ENCODE data around the gene IGSF9.
"Not testable (repeated sequence)": the region's sequence is repeated elsewhere in the genome, so short reads cannot be mapped to it uniquely, and the experiment has no call there.

The IGSF9 gene

GRCh38 chr1:159920651-159921050 is 24.8 kb downstream of the IGSF9 start:
- DNase-seq (ENCODE audit: low read depth in 2 of 2), result no peak

GRCh38 chr1:159920202-159920601 is 25.2 kb downstream of the IGSF9 start:
- no peak for DNase-seq (ENCODE audit: low read depth in 2 of 2)

DNA sequence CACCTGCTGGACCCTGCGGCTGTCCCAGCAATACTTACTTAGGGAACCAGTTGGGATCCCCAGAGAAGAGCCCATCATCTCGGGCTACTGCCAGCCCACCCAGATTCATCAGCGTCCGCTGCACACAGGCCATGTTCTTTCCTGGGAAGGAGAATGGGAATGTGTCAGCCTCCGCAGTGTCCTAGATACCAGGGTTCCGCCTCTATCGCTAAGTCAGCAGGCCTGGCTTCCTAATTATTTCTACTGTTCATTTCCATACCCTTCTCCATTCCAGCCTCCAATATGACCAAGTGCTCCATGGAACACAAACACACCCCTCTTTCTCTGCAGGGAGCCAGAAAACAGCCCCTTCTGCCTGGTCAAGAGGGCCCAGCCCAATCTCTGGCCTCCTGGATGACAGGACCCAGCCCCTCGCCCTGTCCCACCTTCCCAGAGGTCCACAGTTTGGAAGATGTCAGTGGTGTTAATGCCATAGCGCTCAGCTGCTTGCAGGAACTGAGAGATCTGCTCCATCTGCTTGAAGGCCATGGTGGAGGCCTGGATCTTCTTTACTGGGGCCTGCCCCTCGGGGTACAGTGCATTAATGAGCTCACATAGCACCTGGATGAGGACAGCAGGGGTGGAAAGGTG is 26.1 kb downstream of the IGSF9 start:
- DNase-seq (ENCODE audit: low read depth in 2 of 2), result no peak

GRCh38 chr1:159918352-159919200 is 26.8 kb downstream of the IGSF9 start:
- no peak for DNase-seq (ENCODE audit: low read depth in 2 of 2)

DNA sequence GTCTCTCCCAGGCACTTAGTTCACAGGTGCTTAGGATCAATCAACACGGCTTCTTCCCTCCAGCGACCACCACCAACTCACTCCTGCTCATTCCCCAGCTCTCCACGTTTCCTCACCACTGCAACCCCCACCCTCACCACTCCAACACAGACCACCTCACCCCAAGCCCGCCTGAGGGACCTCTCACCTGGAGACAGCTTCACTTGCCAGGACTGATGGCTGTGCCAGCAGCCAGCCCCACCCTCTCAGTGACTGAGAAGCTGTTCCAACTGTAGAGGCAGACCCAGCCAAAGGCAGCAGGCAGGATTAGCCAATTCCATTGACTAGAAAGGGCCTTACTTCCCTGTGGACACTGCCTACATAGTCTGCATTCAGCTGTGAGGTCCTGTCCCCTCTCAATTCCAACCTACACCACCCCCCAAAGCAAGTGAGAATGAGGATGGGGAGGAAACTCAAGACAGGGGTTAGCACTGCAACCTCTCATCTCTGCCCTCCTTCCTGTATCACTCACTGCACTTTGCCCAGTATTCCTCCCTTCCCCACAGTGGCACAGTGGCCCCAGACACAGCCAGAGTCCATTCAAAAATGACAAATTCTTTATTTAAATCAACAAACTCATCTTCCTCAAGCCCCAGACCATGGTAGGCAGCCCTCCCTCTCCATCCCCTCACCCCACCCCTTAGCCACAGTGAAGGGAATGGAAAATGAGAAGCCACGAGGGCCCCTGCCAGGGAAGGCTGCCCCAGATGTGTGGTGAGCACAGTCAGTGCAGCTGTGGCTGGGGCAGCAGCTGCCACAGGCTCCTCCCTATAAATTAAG is 27.7 kb downstream of the IGSF9 start:
- DNase-seq (ENCODE audit: low read depth in 2 of 2), result no peak

DNA sequence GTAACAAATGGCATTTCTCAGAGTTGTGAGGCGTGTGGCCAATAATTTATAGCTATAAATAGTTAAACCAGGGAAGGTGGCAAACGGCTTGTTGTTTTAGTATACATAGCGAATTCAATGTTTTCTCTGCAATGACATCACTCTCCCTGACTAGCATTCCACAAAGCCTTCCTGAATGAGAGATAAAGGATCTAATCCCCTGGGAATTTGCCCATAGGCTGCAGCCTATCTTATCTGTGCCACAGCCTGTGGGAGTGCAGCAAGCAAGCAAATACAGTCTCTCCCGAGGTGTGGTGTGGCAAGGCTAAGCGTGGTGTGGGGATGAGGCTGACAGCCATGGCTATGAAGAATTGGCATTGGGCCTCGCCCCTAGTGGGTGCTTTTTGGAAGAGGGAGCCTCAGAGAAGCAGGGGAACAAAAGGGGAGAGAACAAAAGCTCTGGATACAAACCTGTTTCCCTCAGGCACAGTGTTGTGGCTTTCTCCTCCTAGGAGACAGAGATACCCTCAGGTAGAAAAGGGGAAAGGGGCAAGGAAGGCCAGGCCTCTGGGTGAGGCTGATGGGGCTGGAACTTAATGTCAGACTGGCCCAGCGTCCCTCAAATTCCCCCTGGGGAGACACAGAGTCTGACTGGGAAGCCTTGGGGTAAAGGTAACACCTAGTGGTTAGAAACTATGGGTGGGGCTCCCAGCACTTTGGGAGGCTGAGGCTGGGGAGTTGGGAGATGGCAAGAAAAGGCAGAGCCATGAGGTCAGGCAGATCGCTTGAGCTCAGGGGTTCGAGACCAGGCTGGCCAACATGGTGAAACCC is 29.0 kb downstream of the IGSF9 start:
- DNase-seq (ENCODE audit: low read depth in 2 of 2), result no peak

DNA sequence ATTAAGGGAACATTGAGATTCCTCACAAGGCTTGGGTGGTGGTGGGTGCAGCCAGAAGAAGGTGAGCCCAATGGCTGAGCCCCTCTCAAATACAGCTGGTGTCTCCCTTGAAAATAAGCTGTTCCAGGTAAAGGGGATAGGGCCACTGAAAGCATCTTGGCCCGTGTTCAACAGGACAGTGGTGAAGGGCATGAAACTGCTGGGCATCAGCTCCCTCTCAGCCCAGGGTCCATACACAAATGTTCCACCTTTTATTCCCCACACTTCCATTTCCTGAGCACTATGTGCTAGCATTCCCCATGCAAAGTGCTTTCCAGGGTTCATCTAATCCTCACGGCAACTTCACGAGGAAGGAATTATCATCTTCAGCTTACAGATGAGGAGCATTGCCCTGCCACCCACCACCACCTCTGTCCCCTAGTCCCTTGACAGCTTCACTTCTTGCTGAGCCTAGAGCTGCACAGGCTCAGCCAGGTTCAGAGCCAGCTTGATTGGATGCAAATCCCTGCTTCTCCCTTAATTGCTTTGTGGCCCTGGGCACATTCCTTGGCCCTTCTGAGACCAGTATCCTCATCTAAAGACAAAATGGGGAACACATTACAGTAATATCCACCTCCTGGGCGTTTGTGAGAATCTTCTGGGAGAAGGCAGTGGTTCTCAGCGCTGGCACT is 29.7 kb downstream of the IGSF9 start:
- no peak for DNase-seq (ENCODE audit: low read depth in 2 of 2)

DNA sequence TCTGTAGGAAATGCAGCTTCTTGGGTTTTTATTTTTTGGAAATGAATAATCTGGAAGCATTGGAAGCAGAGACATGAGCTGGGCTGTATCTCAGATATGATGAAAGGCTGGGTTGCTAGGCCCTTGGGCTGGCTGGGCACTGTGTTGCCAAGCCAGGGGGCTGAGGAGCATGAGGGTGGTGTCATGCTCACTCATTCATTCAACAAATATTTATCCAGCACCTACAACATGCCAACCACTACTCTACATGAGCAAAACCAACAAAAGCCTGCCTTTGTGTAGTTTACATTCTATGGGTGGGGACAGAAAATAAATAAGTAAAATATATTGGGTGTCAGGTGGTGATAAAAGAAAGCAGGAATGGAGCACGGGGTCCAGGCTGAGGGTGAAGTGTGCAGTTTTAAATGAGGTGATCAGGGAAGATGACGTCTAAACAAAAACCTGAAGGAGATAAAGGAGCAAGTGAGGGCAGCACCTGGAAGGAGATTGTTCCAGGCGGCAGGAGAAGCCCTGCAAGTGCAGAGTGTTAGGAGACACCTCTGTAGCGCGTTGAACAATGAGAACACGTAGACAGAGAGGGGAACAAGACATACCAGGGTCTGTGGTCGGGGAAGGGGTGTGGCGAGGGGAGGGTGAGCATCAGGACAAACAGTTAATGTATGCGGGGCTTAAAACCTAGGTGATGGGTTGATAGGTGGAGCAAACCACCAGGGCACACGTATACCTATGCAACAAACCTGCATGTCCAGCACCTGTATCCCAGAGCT is 31.0 kb downstream of the IGSF9 start:
- no peak for DNase-seq (ENCODE audit: low read depth in 2 of 2)

DNA sequence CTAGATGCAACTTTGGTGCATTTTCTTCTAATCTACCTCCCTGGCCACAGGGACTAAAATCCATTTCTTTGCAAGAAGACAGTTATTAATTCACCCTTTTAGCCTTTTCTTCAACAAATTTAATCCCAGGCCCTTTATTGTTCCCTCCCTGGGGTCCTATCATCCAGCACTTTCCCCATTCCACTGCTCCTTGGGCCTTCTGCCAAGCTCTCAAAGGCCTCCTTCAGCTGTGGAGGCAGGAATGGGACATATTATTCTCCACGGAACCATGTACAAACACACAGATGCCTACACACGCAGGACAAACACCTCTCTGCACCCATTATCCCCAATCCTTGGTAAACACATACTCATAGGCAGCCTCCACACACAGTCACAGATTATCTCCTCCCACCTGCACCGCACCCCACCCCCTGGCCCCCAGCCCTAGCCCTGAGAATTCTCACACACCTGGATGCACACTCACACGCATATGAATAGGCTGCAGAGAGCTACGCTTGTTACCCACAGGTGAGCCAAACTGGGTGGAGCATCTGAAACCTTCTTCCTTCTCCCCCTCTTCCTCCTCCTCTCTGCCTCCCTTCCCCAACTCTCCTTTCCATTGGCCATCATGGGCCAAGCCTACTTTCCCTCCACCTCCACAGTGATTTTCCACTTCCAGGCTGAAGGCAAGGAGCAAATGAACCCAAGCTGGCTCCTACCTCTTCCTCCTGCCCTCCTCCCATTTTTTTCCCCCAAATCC is 31.8 kb downstream of the IGSF9 start:
- no peak for DNase-seq (ENCODE audit: low read depth in 2 of 2)

DNA sequence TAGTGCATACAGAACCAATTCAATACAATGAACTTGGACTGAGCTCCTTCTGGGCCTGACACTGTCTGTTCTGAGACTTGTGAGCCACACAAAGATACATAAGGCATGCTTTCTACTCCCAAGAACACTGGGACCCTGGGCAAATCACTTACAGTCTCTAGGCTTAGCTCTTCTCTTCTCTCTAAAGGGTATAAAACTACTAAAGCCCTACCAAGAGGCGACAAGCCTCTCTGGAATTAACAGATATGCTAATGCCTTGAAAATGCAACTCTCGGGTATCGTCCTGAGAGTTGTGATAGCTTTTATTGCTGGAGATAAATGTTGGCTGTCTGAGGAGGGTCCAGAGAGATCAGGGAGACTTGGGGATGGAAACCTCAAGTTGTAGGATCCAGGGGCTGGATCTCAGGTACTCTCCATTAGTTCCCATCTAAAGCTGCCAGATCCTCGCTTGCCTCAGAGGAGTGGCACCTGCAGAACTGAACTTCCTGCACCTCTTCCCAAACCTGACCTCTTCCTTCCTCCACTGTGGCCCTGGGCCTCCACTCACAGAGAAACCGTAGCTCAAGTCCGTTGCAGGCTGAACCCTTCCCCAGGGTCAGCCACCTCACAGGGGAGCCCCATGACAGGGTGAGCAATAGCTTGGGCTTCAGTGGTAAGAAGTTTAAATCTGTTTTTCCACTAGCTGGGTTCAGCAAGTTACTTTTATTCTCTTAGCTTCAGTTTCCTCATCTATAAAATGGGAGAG is 33.9 kb downstream of the IGSF9 start:
- DNase-seq (ENCODE audit: low read depth in 2 of 2), result no peak

DNA sequence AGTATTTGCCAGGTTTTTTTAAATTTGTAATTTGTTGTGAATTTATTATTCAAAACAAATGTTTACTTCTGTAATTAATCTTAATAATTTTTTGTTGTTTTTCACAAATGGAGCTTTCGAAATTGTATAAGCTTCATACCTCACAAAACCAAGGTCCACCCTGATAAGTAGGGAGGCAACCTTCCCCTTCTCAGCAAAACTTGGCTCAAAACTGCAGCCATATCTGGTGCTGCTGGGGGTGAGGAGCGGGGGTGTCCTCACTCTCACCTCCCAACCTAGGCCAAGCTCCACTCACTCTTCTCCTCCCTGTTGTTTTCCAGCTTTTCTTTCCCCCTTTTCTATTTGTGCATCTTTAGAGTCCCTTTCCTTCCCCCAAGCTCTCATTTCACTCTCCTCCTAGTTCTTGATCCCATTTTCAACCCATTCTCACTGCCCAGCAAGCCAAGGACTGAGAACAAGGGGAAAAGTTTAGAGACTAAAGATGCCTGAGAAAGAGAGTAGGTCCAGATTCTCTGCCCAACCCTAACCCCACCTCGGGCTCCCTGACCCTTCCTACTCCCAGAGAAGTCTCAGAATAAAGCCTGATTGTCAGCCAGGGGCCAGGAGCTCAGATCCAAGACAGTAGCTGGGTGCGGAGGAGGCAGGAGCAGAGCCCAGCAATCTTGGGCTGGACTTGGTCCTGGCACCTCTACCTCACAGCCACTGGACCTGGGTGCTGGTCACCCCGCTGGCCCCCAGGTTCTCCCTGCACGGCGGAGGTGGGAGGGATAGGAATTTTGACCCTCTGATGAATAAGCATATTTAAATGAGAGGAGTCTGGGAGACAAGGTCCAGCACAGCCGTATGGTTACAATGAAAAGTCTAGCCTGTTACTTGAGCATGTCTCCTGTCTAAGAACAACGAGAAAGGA is 37.1 kb downstream of the IGSF9 start:
- no peak for DNase-seq (ENCODE audit: low read depth in 2 of 2)

- no peak for DNase-seq (ENCODE audit: low read depth in 2 of 2)
These were observed 38.5 kb downstream of the IGSF9 start for GRCh38 chr1:159906960-159907359.

- DNase-seq (ENCODE audit: low read depth in 2 of 2), result not testable (repeated sequence)
These were observed 41.4 kb downstream of the IGSF9 start for GRCh38 chr1:159904036-159904435.

DNA sequence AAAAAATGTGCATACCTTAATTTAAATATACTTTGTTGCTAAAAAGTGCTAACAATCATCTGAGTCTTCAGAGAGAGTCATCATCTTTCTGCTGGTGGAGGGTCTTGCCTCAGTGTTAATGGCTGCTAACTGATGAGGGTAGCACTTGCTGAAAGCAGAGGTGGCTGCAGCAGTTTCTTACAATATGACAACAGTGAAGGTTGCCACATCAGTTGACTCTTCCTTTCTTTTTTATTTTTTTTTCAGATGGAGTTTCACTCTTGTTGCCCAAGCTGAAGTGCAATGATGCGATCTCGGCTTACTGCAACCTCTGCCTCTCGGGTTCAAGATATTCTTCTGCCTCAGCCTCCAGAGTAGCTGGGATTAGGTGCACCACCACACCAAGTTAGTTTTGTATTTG is 42.9 kb downstream of the IGSF9 start:
- DNase-seq (ENCODE audit: low read depth in 2 of 2), result no peak

DNA sequence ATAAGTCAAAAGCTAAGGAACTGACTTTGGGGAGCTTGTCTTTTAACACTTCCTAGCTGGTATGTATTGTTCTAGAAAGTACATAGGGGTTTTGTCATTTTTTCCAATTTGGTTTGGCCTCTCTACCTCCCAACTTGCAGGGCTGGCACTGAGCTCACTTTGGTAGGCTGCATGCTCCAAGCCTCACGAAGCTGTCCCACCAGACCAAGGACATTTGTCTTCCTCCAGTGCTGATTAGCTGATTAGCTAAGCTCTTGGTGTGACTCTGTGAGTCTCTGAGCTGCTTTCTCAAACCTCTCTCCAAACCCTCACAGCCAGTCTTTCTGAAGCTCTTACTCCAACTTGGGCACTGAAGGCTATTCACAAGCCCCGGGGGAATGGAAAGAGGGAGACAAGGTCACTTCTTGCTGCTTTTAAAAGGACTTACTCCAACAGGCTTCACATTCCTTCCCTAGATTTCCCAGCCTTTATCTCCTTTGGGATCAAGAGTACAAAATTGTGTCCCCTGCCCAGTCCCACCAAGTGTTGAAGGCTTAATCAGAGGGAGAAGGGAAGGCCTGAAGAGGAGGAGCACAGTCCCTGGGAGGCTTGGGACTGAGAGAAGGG is 44.6 kb downstream of the IGSF9 start:
- DNase-seq (ENCODE audit: low read depth in 2 of 2), result no peak

GRCh38 chr1:159900086-159900680 is 45.2 kb downstream of the IGSF9 start, which contains the start of gene CFAP45:
CFAP45 (minus strand) TSS chr1:159900165; CDS start chr1:159900098, 67 bp downstream.
- DNase-seq (ENCODE audit: low read depth in 2 of 2), result no peak

GRCh38 chr1:159899634-159900033 is 45.8 kb downstream of the IGSF9 start:
- not testable (repeated sequence) for DNase-seq (ENCODE audit: low read depth in 2 of 2)

Data from stimulated activated CD4-positive, alpha-beta T cell treated with anti-CD3 and anti-CD28 coated beads, Interleukin-4, amount 100 ng/mL, for 48 hours (primary cell).